B cell (primary cell): ENCODE results near the gene COLEC12. TPM values are rescaled to one million over a fixed set of nuclear protein-coding genes. Genes with fewer than 3 reads are reported as not detected.

ENCODE experiments used
- ATAC-seq: fragments of 200-7000 bp; cut with Tn5 transposase; one replicate; pipeline ENCODE4 v1.10.0; 2021; ENCODE audit warnings: low read depth, mild to moderate bottlenecking, moderate number of reproducible peaks, moderate library complexity
- CTCF ChIA-PET: fragments of 350-600 bp; sonication (Branson Sonifier 250); formaldehyde crosslinking; loops from one replicate; lab custom pipeline; 2021; ENCODE audit warnings: antibody characterized with exemption, inconsistent platforms; lab: Charles Lee
- POLR2A ChIA-PET: fragments of 350-600 bp; sonication (Branson Sonifier 250); formaldehyde crosslinking; loops from one replicate; lab custom pipeline; 2021; ENCODE audit warnings: antibody characterized with exemption; lab: Charles Lee
- DNase-seq: peaks from one replicate; pipeline ENCODE4 v3.0.0; 2013
- H2AFZ ChIP-seq: 2 replicates; pipeline ENCODE4 v1.6.1; 2012; ENCODE audit warnings: mild to moderate bottlenecking, low read depth, low read length; ENCODE audit not compliant: insufficient read depth, poor library complexity, severe bottlenecking
- H3K27ac ChIP-seq, 2 donors: 1 replicate in 1 of 2; 2 replicates in 1 of 2; pipeline ENCODE4 v1.5.1; 2012 to 2013; ENCODE audit warnings: low read length in 2 of 2, mild to moderate bottlenecking in 2 of 2, moderate library complexity in 1 of 2
- H3K27me3 ChIP-seq, 4 experiments: fragments of 200-600 bp in 1 of 4; sonication (generic) in 1 of 4; replicated peaks in 1 of 4; 1 replicate in 2 of 4; 2 replicates in 2 of 4; pipeline versions ENCODE4 v1.6.1 to v1.7.0; 2013 to 2016; ENCODE audit warnings: low read length in 3 of 4, mild to moderate bottlenecking in 2 of 4, mixed read lengths in 1 of 4, moderate library complexity in 1 of 4; ENCODE audit not compliant: insufficient read depth in 4 of 4, control insufficient read depth in 3 of 4; ENCODE audit errors: control extremely low read depth in 1 of 4
- H3K36me3 ChIP-seq, 2 experiments: replicated peaks in 1 of 2; 1 replicate in 1 of 2; 2 replicates in 1 of 2; pipeline versions ENCODE4 v1.6.1 to v1.7.1; 2013; ENCODE audit warnings: low read length in 1 of 2; ENCODE audit not compliant: insufficient read depth in 2 of 2, control insufficient read depth in 1 of 2; ENCODE audit errors: control extremely low read depth in 1 of 2, extremely low read depth in 1 of 2
- H3K4me1 ChIP-seq, 2 donors: fragments of 200-600 bp in 1 of 2; sonication (generic) in 1 of 2; 1 replicate in 1 of 2; 2 replicates in 1 of 2; pipeline versions ENCODE4 v1.5.1 to v1.6.1; 2013 to 2017; ENCODE audit warnings: low read length in 2 of 2; ENCODE audit not compliant: control insufficient read depth in 2 of 2, insufficient read depth in 2 of 2
- H3K4me2 ChIP-seq: replicated peaks from 2 replicates; pipeline ENCODE3; 2012; ENCODE audit warnings: mild to moderate bottlenecking, low read depth, low read length; ENCODE audit not compliant: poor library complexity, severe bottlenecking
- H3K4me3 ChIP-seq, 5 experiments: fragments of 200-600 bp in 1 of 5; sonication (generic) in 1 of 5; 1 replicate in 3 of 5; 2 replicates in 2 of 5; pipeline versions ENCODE4 v1.5.1 to v1.7.0; 2011 to 2016; ENCODE audit warnings: low read length in 4 of 5, mild to moderate bottlenecking in 4 of 5, low read depth in 2 of 5, control low read depth in 1 of 5, moderate library complexity in 1 of 5; ENCODE audit not compliant: insufficient read depth in 1 of 5; ENCODE audit errors: control extremely low read depth in 1 of 5, extremely low read depth in 1 of 5
- H3K79me2 ChIP-seq: fragments of 200-600 bp; sonication (generic); one replicate; pipeline ENCODE4 v1.6.0; 2016; ENCODE audit warnings: low read length; ENCODE audit not compliant: control insufficient read depth, insufficient read depth
- H3K9ac ChIP-seq: fragments of 200-600 bp; sonication (generic); 2 replicates; pipeline ENCODE4 v1.6.1; 2017; ENCODE audit warnings: mild to moderate bottlenecking, low read length, moderate library complexity
- H3K9me3 ChIP-seq, 3 donors: one replicate each; pipeline versions ENCODE4 v1.6.1 to v1.7.1; 2013; ENCODE audit warnings: low read length in 2 of 3; ENCODE audit not compliant: control insufficient read depth in 2 of 3, insufficient read depth in 1 of 3; ENCODE audit errors: control extremely low read depth in 1 of 3
- H4K20me1 ChIP-seq: 2 replicates; pipeline ENCODE4 v1.6.0; 2012; ENCODE audit warnings: mild to moderate bottlenecking, low read length; ENCODE audit not compliant: insufficient read depth, control insufficient read depth, poor library complexity, severe bottlenecking
- H3K27ac Mint-ChIP-seq: one replicate; pipeline ENCODE4 v1.8.0; 2021; ENCODE audit warnings: mixed read lengths
- H3K27me3 Mint-ChIP-seq: one replicate; pipeline ENCODE4 v1.8.0; 2021; ENCODE audit warnings: mixed read lengths
- H3K4me1 Mint-ChIP-seq: one replicate; pipeline ENCODE4 v1.8.0; 2021; ENCODE audit warnings: mixed read lengths
- H3K4me3 Mint-ChIP-seq: one replicate; pipeline ENCODE4 v1.8.0; 2021; ENCODE audit warnings: mixed read lengths
- H3K9me3 Mint-ChIP-seq: one replicate; pipeline ENCODE4 v1.8.0; 2022; ENCODE audit warnings: mixed read lengths; ENCODE audit not compliant: insufficient read depth
- EZH2 ChIP-seq: IDR thresholded peaks from 2 replicates; pipeline ENCODE4 v1.6.1; 2012; ENCODE audit warnings: borderline replicate concordance, low read depth, mild to moderate bottlenecking, moderate library complexity, low read length; ENCODE audit not compliant: insufficient read depth, poor library complexity, severe bottlenecking
- WGBS: methylation state at CpG from one replicate; pipeline ENCODE4 v1.1.5; 2013; ENCODE audit warnings: missing lambda C conversion rate; ENCODE audit not compliant: insufficient coverage; 5-methylcytosine and 5-hydroxymethylcytosine counted together
- intact Hi-C: fragments of 100-400 bp; cut with micrococcal nuclease; formaldehyde crosslinking; loops from one replicate; pipeline ENCODE4 v1.10.0; 2022
- polyA plus RNA-seq: library from polyadenylated mRNA; depleted of rRNA; stranded (reverse); fragments of >200 nt; gene quantifications from 2 replicates; pipeline ENCODE4 v1.2.3, GENCODE V29; 2012
- total RNA-seq, 2 donors: library from RNA; stranded (reverse); fragments of 120-200 nt in 1 of 2; gene quantifications; 1 replicate in 1 of 2; 2 replicates in 1 of 2; pipeline versions ENCODE4 v1.2.3 to v1.2.4, GENCODE V29; 2013 to 2022
- TF ChIP-seq, protein P1 (sequence below): fragments of 200-600 bp; IDR thresholded peaks from one replicate; pipeline ENCODE4 v1.8.0; 2022; ENCODE audit warnings: antibody characterized with exemption, mild to moderate bottlenecking

Gene COLEC12
- total and polyA plus RNA-seq, 2 donors (not counting 1 experiment from before 2014, with no cell fraction given) = not detected

DNA sequence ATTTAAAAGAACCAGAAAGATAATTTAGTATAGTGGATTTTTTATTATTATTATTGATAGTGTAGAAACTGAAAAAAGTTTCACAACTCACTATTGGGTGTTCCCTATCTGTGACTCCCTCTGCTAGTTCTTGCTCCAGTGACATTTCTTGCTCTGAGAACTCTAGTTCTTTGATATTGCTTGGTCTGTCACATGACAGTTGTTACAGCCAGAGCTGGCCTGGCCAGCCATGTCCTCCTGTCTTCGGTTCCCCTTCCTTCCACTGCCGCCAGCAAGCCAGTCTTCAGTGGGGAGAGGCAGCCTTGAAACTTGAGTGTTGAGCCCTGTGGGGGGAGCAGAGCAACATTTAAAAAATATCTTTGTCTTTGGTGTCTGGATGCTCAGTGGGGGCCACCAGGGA lies 225.0 kb downstream of the COLEC12 start:
- intact Hi-C loops = no loop called here
- Histone ChIP-seq H3K9me3 (peaks cover 0 to 9% (median 4%) of the 10 kb centered on the region in 3 donors), H3K4me1 (no peaks in the 10 kb centered on the region), H2AFZ (no peak overlapping the region), H3K27ac (no peak overlapping the region), H3K4me2 (no peak overlapping the region), H3K36me3 (no peaks in the 10 kb centered on the region), H3K27me3 (peaks cover 0 to 3% (median 0%) of the 10 kb centered on the region in 4 experiments), H3K4me3 (no peak overlapping the region), H3K79me2 (no peaks in the 10 kb centered on the region), H3K9ac (no peak overlapping the region), H4K20me1 (no peaks in the 10 kb centered on the region)
- TF ChIP-seq, protein P1, sequence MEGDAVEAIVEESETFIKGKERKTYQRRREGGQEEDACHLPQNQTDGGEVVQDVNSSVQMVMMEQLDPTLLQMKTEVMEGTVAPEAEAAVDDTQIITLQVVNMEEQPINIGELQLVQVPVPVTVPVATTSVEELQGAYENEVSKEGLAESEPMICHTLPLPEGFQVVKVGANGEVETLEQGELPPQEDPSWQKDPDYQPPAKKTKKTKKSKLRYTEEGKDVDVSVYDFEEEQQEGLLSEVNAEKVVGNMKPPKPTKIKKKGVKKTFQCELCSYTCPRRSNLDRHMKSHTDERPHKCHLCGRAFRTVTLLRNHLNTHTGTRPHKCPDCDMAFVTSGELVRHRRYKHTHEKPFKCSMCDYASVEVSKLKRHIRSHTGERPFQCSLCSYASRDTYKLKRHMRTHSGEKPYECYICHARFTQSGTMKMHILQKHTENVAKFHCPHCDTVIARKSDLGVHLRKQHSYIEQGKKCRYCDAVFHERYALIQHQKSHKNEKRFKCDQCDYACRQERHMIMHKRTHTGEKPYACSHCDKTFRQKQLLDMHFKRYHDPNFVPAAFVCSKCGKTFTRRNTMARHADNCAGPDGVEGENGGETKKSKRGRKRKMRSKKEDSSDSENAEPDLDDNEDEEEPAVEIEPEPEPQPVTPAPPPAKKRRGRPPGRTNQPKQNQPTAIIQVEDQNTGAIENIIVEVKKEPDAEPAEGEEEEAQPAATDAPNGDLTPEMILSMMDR = no peak
- no peak for TF ChIP-seq EZH2
- Mint-ChIP-seq H3K9me3 (no peaks in the 10 kb centered on the region), H3K27ac (no peak overlapping the region), H3K27me3 (no peaks in the 10 kb centered on the region), H3K4me3 (no peak overlapping the region), H3K4me1 (no peaks in the 10 kb centered on the region)
- WGBS = 63% methylated on average over 2 of the region's 2 CpGs
- ATAC-seq (no peak), DNase-seq (no peak)
- ChIA-PET POLR2A (no interaction called here), CTCF (no interaction called here)

DNA sequence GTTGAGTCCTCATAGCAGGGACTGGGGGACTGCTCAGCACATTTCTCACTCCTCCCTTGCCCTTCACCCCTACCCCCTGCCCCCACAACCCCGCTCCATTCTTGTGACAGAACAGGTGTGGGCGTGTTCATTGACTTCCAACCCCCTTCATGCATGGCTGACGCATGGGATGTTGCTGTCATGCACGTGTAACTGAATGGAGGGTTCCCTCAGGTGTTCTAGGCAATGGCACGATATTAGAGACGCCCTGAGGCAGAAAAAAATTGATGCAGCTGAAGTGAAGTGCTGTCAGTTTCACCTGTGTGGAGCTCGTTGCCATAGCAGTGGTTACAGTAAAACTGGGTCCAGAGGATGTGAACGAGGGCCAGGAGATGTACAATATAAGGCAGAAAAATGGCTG lies 226.2 kb downstream of the COLEC12 start:
- no peak for DNase-seq
- H4K20me1 ChIP-seq = no peaks in the 10 kb centered on the region
- no peaks in the 10 kb centered on the region for H3K36me3 ChIP-seq
- no peak for TF ChIP-seq EZH2
- TF ChIP-seq, protein P1 = no peak
- H3K4me2 ChIP-seq = no peak overlapping the region
- Mint-ChIP-seq H3K4me3 (no peak overlapping the region), H3K27ac (no peak overlapping the region), H3K4me1 (peaks cover 6% of the 10 kb centered on the region), H3K27me3 (no peaks in the 10 kb centered on the region), H3K9me3 (no peaks in the 10 kb centered on the region)
- intact Hi-C loops = no loop called here
- ChIA-PET CTCF (no interaction called here), POLR2A (no interaction called here)
- peaks cover 0 to 3% (median 0%) of the 10 kb centered on the region in 4 experiments for H3K27me3 ChIP-seq
- no peaks in the 10 kb centered on the region for H3K79me2 ChIP-seq
- H3K9ac ChIP-seq = no peak overlapping the region
- peaks cover 0 to 9% (median 4%) of the 10 kb centered on the region in 3 donors for H3K9me3 ChIP-seq
- no peak overlapping the region for H3K4me3 ChIP-seq
- H3K4me1 ChIP-seq = peaks cover 0 to under 1% of the 10 kb centered on the region in 2 donors
- H3K27ac ChIP-seq = no peak overlapping the region
- 90% methylated on average over 5 of the region's 8 CpGs for WGBS
- no peak for ATAC-seq
- no peak overlapping the region for H2AFZ ChIP-seq
